Neural progenitor cell (in vitro differentiated cells): ENCODE data around the gene CEP131. TPM values are rescaled to one million over a fixed set of nuclear protein-coding genes. Genes with fewer than 3 reads are reported as not detected.

Experiments
- DNase-seq: peaks from one replicate; pipeline ENCODE4 v3.0.0-alpha.2; 2016; ENCODE audit warnings: low spot score
- H2AFZ ChIP-seq: fragments of 200-600 bp; sonication (generic); replicated peaks from 2 replicates; pipeline ENCODE4 v1.6.1; 2016; ENCODE audit warnings: antibody characterized with exemption
- H3F3A ChIP-seq: fragments of 200-600 bp; sonication (generic); 2 replicates; pipeline ENCODE4 v1.6.1; 2016; ENCODE audit warnings: antibody characterized with exemption, low read depth
- H3K27ac ChIP-seq: fragments of 200-600 bp; sonication (generic); 2 replicates; pipeline ENCODE4 v1.5.1; 2016; ENCODE audit warnings: mild to moderate bottlenecking
- H3K27me3 ChIP-seq: fragments of 200-600 bp; sonication (generic); 2 replicates; pipeline ENCODE4 v1.6.1; 2016; ENCODE audit warnings: mild to moderate bottlenecking, moderate library complexity
- H3K36me3 ChIP-seq: fragments of 200-600 bp; sonication (generic); 2 replicates; pipeline ENCODE4 v1.5.1; 2016
- H3K4me1 ChIP-seq: fragments of 200-600 bp; sonication (generic); 2 replicates; pipeline ENCODE4 v1.6.1; 2016; ENCODE audit warnings: mixed run types
- H3K4me2 ChIP-seq: fragments of 200-600 bp; sonication (generic); 2 replicates; pipeline ENCODE4 v1.6.1; 2016
- H3K4me3 ChIP-seq: fragments of 200-600 bp; sonication (generic); 2 replicates; pipeline ENCODE4 v1.5.1; 2016
- H3K79me2 ChIP-seq: fragments of 200-600 bp; sonication (generic); 2 replicates; pipeline ENCODE4 v1.6.1; 2016; ENCODE audit warnings: low read depth
- H3K9ac ChIP-seq: fragments of 200-600 bp; sonication (generic); 2 replicates; pipeline ENCODE4 v1.6.1; 2016
- H3K9me3 ChIP-seq: fragments of 200-600 bp; sonication (generic); 2 replicates; pipeline ENCODE4 v1.5.1; 2016; ENCODE audit warnings: low read depth
- H4K20me1 ChIP-seq: fragments of 200-600 bp; sonication (generic); 2 replicates; pipeline ENCODE4 v1.6.1; 2016; ENCODE audit warnings: low read depth
- H3K27ac Mint-ChIP-seq: 3 replicates; pipeline ENCODE4 v1.8.0; 2021; ENCODE audit warnings: mixed read lengths
- H3K27me3 Mint-ChIP-seq: 2 replicates; pipeline ENCODE4 v1.8.0; 2022; ENCODE audit warnings: low read depth, mild to moderate bottlenecking, inconsistent platforms, moderate library complexity, mixed read lengths; ENCODE audit not compliant: insufficient read depth
- H3K36me3 Mint-ChIP-seq: 3 replicates; pipeline ENCODE4 v1.8.0; 2021; ENCODE audit warnings: mixed read lengths
- H3K4me1 Mint-ChIP-seq: 3 replicates; pipeline ENCODE4 v1.8.0; 2021; ENCODE audit warnings: mixed read lengths
- H3K4me3 Mint-ChIP-seq: 3 replicates; pipeline ENCODE4 v1.8.0; 2021; ENCODE audit warnings: mild to moderate bottlenecking, moderate library complexity, mixed read lengths
- H3K9me3 Mint-ChIP-seq: 3 replicates; pipeline ENCODE4 v1.8.0; 2020; ENCODE audit warnings: mixed read lengths
- EZH2 ChIP-seq: fragments of 200-600 bp; sonication (generic); IDR thresholded peaks from 2 replicates; pipeline ENCODE4 v1.6.1; 2017; ENCODE audit warnings: antibody characterized with exemption, mild to moderate bottlenecking, moderate library complexity
- EZH2phosphoT487 ChIP-seq: fragments of 200-600 bp; sonication (generic); IDR thresholded peaks from 2 replicates; pipeline ENCODE4 v1.6.1; 2017; ENCODE audit warnings: antibody characterized with exemption
- total RNA-seq: library from RNA; depleted of rRNA; stranded (reverse); fragments of >200 nt; gene quantifications from 2 replicates; pipeline ENCODE4 v1.2.3, GENCODE V29; 2015; ENCODE audit warnings: low replicate concordance
- TF ChIP-seq, protein P1 (sequence below): fragments of 200-600 bp; sonication (generic); IDR thresholded peaks from 2 replicates; pipeline ENCODE4 v1.5.1; 2017; ENCODE audit warnings: antibody characterized with exemption, mild to moderate bottlenecking

The CEP131 gene
- total RNA-seq, 1 donor from 2014 or later: 7.7 TPM

DNA sequence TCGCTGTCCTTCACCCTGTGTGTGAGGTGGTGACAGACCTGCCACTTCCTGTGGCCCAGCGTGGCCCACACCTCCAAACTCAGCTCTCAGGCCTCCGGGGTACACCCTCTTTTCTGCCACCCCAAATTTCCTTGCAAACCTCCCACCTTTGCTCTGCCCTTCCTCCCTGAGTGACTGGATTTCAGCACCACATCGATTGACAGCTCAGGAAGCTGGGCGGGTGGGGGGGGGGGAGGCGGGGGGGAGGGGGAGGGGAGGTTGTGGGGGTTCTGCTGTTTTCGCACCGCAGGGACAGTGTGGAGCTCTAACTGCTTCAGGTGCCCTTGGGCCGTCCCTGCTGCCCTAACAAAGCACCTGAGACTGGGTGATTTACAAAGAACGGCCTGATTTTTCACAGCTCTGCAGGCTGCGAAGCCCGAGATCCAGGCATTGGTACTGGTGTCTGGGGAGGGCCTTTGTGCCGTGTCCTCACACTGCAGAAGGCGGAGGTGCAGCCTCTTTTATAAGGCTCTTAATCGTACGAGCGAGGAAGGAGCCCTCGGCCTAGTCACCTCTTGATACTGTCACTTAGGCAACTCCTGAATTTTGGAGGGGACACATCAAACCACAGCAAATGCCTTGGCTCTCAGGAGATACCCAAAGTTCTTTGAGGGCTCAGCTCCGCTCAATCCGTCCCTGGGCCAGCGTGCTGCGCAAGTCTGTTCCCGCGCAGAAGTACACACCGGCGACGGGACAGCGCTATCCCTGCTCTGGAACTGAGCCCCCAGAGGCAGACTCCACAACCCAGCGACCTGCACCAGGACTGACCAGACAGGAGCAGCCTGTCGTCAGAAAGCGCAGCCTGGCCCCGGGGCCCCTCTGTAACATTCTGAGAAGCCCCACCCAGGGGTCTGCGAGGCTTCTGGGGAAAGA, 19.9 kb upstream of the CEP131 start:
- H3K4me1 Mint-ChIP-seq: peaks cover 26% of the 10 kb centered on the region
- Histone ChIP-seq H3K4me2 (no peak overlapping the region), H3K27me3 (no peaks in the 10 kb centered on the region), H3K9me3 (no peaks in the 10 kb centered on the region), H3K4me1 (peaks cover 5% of the 10 kb centered on the region), H3K27ac (no peak overlapping the region), H3K79me2 (peaks cover 23% of the 10 kb centered on the region), H3K4me3 (no peak overlapping the region), H3F3A (peaks cover 22% of the 10 kb centered on the region), H3K36me3 (no peaks in the 10 kb centered on the region), H4K20me1 (peaks cover 17% of the 10 kb centered on the region), H3K9ac (no peak overlapping the region), H2AFZ (no peak overlapping the region)
- TF ChIP-seq EZH2phosphoT487: no peak
- TF ChIP-seq, protein P1, sequence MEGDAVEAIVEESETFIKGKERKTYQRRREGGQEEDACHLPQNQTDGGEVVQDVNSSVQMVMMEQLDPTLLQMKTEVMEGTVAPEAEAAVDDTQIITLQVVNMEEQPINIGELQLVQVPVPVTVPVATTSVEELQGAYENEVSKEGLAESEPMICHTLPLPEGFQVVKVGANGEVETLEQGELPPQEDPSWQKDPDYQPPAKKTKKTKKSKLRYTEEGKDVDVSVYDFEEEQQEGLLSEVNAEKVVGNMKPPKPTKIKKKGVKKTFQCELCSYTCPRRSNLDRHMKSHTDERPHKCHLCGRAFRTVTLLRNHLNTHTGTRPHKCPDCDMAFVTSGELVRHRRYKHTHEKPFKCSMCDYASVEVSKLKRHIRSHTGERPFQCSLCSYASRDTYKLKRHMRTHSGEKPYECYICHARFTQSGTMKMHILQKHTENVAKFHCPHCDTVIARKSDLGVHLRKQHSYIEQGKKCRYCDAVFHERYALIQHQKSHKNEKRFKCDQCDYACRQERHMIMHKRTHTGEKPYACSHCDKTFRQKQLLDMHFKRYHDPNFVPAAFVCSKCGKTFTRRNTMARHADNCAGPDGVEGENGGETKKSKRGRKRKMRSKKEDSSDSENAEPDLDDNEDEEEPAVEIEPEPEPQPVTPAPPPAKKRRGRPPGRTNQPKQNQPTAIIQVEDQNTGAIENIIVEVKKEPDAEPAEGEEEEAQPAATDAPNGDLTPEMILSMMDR: no peak
- no peak for TF ChIP-seq EZH2
- no peak overlapping the region for H3K27ac Mint-ChIP-seq
- no peaks in the 10 kb centered on the region for H3K9me3 Mint-ChIP-seq
- H3K27me3 Mint-ChIP-seq: peaks cover 11% of the 10 kb centered on the region
- DNase-seq: no peak
- peak overlapping the region; percentile 35 for H3K4me3 Mint-ChIP-seq
- H3K36me3 Mint-ChIP-seq: peaks cover 1% of the 10 kb centered on the region

DNA sequence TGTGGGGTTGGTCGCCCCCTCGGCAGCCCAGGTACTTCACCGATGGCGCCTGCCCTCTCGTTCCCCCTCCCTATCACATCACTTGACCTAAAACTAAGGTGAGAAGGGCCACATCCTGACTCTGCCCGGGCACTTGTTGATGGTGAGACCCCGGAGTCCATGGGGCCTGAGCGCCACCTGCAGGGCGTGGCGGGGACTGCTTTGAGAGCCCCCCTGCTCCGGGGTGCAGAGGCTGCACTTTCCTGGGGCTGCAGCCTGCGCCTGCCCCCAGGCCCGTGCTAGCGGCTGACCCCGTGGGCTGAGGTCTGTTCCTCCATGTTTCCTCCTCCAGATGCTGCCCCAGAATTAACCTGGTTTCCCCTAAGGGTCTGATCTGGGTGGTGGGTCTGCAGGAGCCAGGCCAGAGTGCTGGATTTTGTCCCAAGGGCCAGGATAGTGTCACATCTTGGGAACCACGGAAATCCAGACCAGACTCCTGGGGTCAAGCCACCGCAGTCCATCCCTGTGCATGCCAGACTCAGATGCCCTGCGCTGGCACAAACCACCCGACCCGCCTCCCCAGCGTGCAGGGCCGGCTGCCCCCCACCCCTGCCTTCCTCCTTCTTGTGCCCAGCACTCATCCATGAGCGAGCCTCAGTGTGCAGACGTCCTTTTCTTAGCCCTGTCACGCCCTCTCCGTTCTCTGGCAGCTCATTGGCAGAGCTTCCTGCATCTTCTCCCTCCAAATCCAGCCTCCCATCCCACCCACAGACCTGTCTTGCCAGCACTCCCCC, 19.1 kb upstream of the CEP131 start:
- peaks cover 1% of the 10 kb centered on the region for H3K36me3 Mint-ChIP-seq
- H3K4me3 Mint-ChIP-seq: peak overlapping the region; percentile 35
- peaks cover 20% of the 10 kb centered on the region for H4K20me1 ChIP-seq
- no peak for TF ChIP-seq EZH2phosphoT487
- TF ChIP-seq EZH2: no peak
- TF ChIP-seq, protein P1: peak; percentile 87
- H3K27ac ChIP-seq: no peak overlapping the region
- H3K27me3 Mint-ChIP-seq: peaks cover 11% of the 10 kb centered on the region
- H3K27ac Mint-ChIP-seq: no peak overlapping the region
- H3K9ac ChIP-seq: no peak overlapping the region
- H3K4me1 Mint-ChIP-seq: peaks cover 28% of the 10 kb centered on the region
- H3K27me3 ChIP-seq: no peaks in the 10 kb centered on the region
- H3F3A ChIP-seq: peaks cover 22% of the 10 kb centered on the region
- peak; percentile 81 for DNase-seq
- H3K36me3 ChIP-seq: no peaks in the 10 kb centered on the region
- no peak overlapping the region for H2AFZ ChIP-seq
- H3K9me3 Mint-ChIP-seq: no peaks in the 10 kb centered on the region
- peaks cover 27% of the 10 kb centered on the region for H3K79me2 ChIP-seq
- no peak overlapping the region for H3K4me3 ChIP-seq
- peaks cover 5% of the 10 kb centered on the region for H3K4me1 ChIP-seq
- no peak overlapping the region for H3K4me2 ChIP-seq
- H3K9me3 ChIP-seq: no peaks in the 10 kb centered on the region

DNA sequence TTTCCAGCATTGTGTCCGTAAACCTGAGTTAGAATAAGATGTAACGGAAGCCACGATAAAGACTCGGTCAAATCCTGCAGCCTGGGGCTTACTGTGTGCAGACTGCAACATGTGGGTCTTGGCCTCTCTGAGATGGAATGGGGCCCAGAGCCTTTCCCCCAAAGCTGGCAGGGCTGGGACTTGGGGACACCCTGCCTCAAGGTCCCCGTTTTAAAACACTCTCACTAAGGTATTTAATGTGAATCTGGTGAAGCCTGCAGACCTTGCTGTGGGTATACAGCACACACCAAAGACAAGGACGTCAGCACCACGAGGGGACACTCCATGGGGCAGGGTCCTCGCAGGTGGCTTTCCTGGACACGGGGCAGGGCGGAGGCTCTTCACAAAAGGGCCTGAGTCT, 18.4 kb upstream of the CEP131 start:
- Histone ChIP-seq H3K79me2 (peaks cover 27% of the 10 kb centered on the region), H3K27ac (no peak overlapping the region), H3K4me3 (no peak overlapping the region), H3K4me1 (peaks cover 5% of the 10 kb centered on the region), H3K4me2 (no peak overlapping the region), H4K20me1 (peaks cover 20% of the 10 kb centered on the region), H3K9ac (no peak overlapping the region), H2AFZ (no peak overlapping the region), H3K9me3 (no peaks in the 10 kb centered on the region), H3K27me3 (no peaks in the 10 kb centered on the region), H3F3A (peaks cover 22% of the 10 kb centered on the region), H3K36me3 (no peaks in the 10 kb centered on the region)
- Mint-ChIP-seq H3K9me3 (no peaks in the 10 kb centered on the region), H3K36me3 (peaks cover 1% of the 10 kb centered on the region), H3K27me3 (peaks cover 11% of the 10 kb centered on the region), H3K27ac (no peak overlapping the region), H3K4me3 (peak overlapping the region; percentile 95), H3K4me1 (peaks cover 28% of the 10 kb centered on the region)
- DNase-seq: no peak
- TF ChIP-seq EZH2phosphoT487: no peak
- no peak for TF ChIP-seq EZH2
- TF ChIP-seq, protein P1: no peak
